Breast epithelium (tissue), 4 donors: Measurements from ENCODE around the gene PIP5KL1. TPM values are rescaled to one million over a fixed set of nuclear protein-coding genes. Genes with fewer than 3 reads are reported as not detected.

Experiments used
- DNase-seq, 2 donors: peaks; one replicate each; pipeline ENCODE4 v3.0.0-alpha.2; 2019; ENCODE audit warnings: low spot score in 2 of 2
- H3K27ac ChIP-seq, 2 donors: fragments of 200-600 bp; sonication (generic) in 1 of 2; one replicate each; pipeline ENCODE4 v1.5.1; 2016 to 2019; ENCODE audit warnings: mild to moderate bottlenecking in 1 of 2
- H3K27me3 ChIP-seq, 2 donors: fragments of 200-600 bp; sonication (generic) in 1 of 2; one replicate each; pipeline versions ENCODE4 v1.5.1 to v1.6.0; 2017 to 2019; ENCODE audit warnings: control low read depth in 1 of 2, mild to moderate bottlenecking in 1 of 2
- H3K36me3 ChIP-seq: fragments of 200-600 bp; one replicate; pipeline ENCODE4 v1.5.1; 2019
- H3K4me1 ChIP-seq, 2 donors: fragments of 200-600 bp; sonication (generic); one replicate each; pipeline ENCODE4 v1.5.1; 2016 to 2019; ENCODE audit warnings: control low read depth in 1 of 2
- H3K4me3 ChIP-seq, 3 donors: fragments of 200-600 bp; sonication (generic); 1 replicate in 2 of 3; 2 replicates in 1 of 3; pipeline ENCODE4 v1.5.1; 2016 to 2019; ENCODE audit warnings: mild to moderate bottlenecking in 3 of 3, moderate library complexity in 2 of 3
- H3K9me3 ChIP-seq, 2 donors: fragments of 200-600 bp; sonication (generic) in 1 of 2; one replicate each; pipeline ENCODE4 v1.5.1; 2016 to 2019; ENCODE audit warnings: control low read depth in 1 of 2
- CTCF ChIP-seq, 3 donors: fragments of 450-650 bp; IDR thresholded peaks; one replicate each; pipeline ENCODE4 v1.5.1; 2016 to 2017; ENCODE audit warnings: antibody characterized with exemption in 3 of 3, mild to moderate bottlenecking in 3 of 3, moderate library complexity in 3 of 3
- POLR2A ChIP-seq: fragments of 450-650 bp; IDR thresholded peaks from one replicate; pipeline ENCODE4 v1.6.1; 2016; ENCODE audit warnings: antibody characterized with exemption, mild to moderate bottlenecking, moderate library complexity
- POLR2AphosphoS5 ChIP-seq, 3 donors: sonication (generic); formaldehyde crosslinking; IDR thresholded peaks; one replicate each; pipeline ENCODE4 v1.6.1; 2017; ENCODE audit warnings: antibody characterized with exemption in 3 of 3
- intact Hi-C: fragments of 100-400 bp; cut with DNase I; formaldehyde crosslinking; loops from one replicate; pipeline ENCODE4 v1.15.1; 2023; ENCODE audit warnings: low total_unique reads
- total RNA-seq, 3 donors: library from RNA; depleted of rRNA; stranded (reverse); fragments of >200 nt; gene quantifications; one replicate each; pipeline ENCODE4 v1.1.0, GENCODE V29; 2016

Gene PIP5KL1
- total RNA-seq, 3 donors from 2014 or later, result 2.2 to 10.1 (median 5.2) TPM

- H3K36me3 ChIP-seq, result no peaks in the 10 kb centered on the region
- H3K4me1 ChIP-seq, result peaks cover 23 to 30% of the 10 kb centered on the region in 2 donors
- H3K4me3 ChIP-seq, result peak overlapping the region in 1 of 3 donors; percentile 29
- peak overlapping the region; percentile 91 to 98 for H3K27ac ChIP-seq
- H3K27me3 ChIP-seq, result no peaks in the 10 kb centered on the region
- no peaks in the 10 kb centered on the region for H3K9me3 ChIP-seq
- DNase-seq, result peak; percentile 94 to 97
- intact Hi-C loops, result no loop called here
- TF ChIP-seq POLR2AphosphoS5 (IDR thresholded peaks at IDR 0.05) (peak; percentile 35 to 81 (median 65)), CTCF (IDR thresholded peaks at IDR 0.05) (peak; percentile 80 to 93 (median 92)), POLR2A (no peak)
These were observed 24.9 kb upstream of the PIP5KL1 start for GRCh38 chr9:127955294-127956015.

- no peak for DNase-seq
- Histone ChIP-seq H3K4me1 (peaks cover 23 to 25% of the 10 kb centered on the region in 2 donors), H3K4me3 (peak overlapping the region in 1 of 3 donors; percentile 29), H3K9me3 (no peaks in the 10 kb centered on the region), H3K36me3 (no peaks in the 10 kb centered on the region), H3K27ac (peak overlapping the region; percentile 91 to 98), H3K27me3 (no peaks in the 10 kb centered on the region)
- intact Hi-C loops, result no loop called here
- no peak for TF ChIP-seq CTCF (IDR thresholded peaks at IDR 0.05)
- no peak for TF ChIP-seq POLR2AphosphoS5 (IDR thresholded peaks at IDR 0.05)
- TF ChIP-seq POLR2A, result no peak
These were observed 24.3 kb upstream of the PIP5KL1 start for GRCh38 chr9:127954831-127955293.

GRCh38 chr9:127953768-127954505, 23.4 kb upstream of the PIP5KL1 start:
- Histone ChIP-seq H3K27me3 (no peaks in the 10 kb centered on the region), H3K27ac (peak overlapping the region; percentile 91 to 98), H3K9me3 (no peaks in the 10 kb centered on the region), H3K36me3 (no peaks in the 10 kb centered on the region), H3K4me1 (peaks cover 23 to 25% of the 10 kb centered on the region in 2 donors), H3K4me3 (no peak overlapping the region)
- no peak for DNase-seq
- intact Hi-C loops, result no loop called here
- no peak for TF ChIP-seq POLR2A
- TF ChIP-seq POLR2AphosphoS5 (IDR thresholded peaks at IDR 0.05), result no peak

GRCh38 chr9:127953154-127953553, 22.6 kb upstream of the PIP5KL1 start:
- intact Hi-C loops, result no loop called here
- DNase-seq, result no peak
- Histone ChIP-seq H3K36me3 (no peaks in the 10 kb centered on the region), H3K27me3 (no peaks in the 10 kb centered on the region), H3K4me1 (peaks cover 23 to 25% of the 10 kb centered on the region in 2 donors), H3K4me3 (no peak overlapping the region), H3K27ac (peak overlapping the region; percentile 91 to 98), H3K9me3 (no peaks in the 10 kb centered on the region)
- TF ChIP-seq CTCF (IDR thresholded peaks at IDR 0.05), result no peak
- no peak for TF ChIP-seq POLR2A
- TF ChIP-seq POLR2AphosphoS5 (IDR thresholded peaks at IDR 0.05), result no peak

GRCh38 chr9:127950513-127951289, 20.1 kb upstream of the PIP5KL1 start:
- no peaks in the 10 kb centered on the region for H3K27me3 ChIP-seq
- DNase-seq, result peak in 1 of 2 donors; percentile 94
- TF ChIP-seq POLR2A (no peak), POLR2AphosphoS5 (IDR thresholded peaks at IDR 0.05) (peak in 2 of 3 donors; percentile 52 to 61), CTCF (IDR thresholded peaks at IDR 0.05) (no peak)
- H3K4me3 ChIP-seq, result peak overlapping the region in 1 of 3 donors; percentile 18
- no peaks in the 10 kb centered on the region for H3K36me3 ChIP-seq
- no peaks in the 10 kb centered on the region for H3K9me3 ChIP-seq
- intact Hi-C loops, result no loop called here
- H3K4me1 ChIP-seq, result peaks cover 20% of the 10 kb centered on the region in 2 donors
- peak overlapping the region; percentile 92 to 93 for H3K27ac ChIP-seq
